Left ventricle myocardium superior (tissue), 1 donor: ENCODE data around the gene SNAP47. TPM values are rescaled to one million over a fixed set of nuclear protein-coding genes. Genes with fewer than 3 reads are reported as not detected.

ENCODE experiments used
- ATAC-seq: fragments of 200-7000 bp; cut with Tn5 transposase; one replicate; pipeline ENCODE4 v1.9.1; 2020; ENCODE audit warnings: mild to moderate bottlenecking, moderate library complexity
- DNase-seq: peaks from one replicate; pipeline ENCODE4 v3.0.0-alpha.2; 2020
- intact Hi-C: fragments of 100-400 bp; cut with micrococcal nuclease; formaldehyde crosslinking; loops from one replicate; pipeline ENCODE4 v1.11.0; 2022
- total RNA-seq: library from RNA; stranded (reverse); fragmentation: NEBNext Ultra II Directional; extraction: Animal tissue kit (Norgen Biotek cat#: 25700); gene quantifications from one replicate; pipeline ENCODE4 v1.2.1, GENCODE V29; 2021
- donor health status: DM: no; HTN: yes; CAD: no; lungs with severe emphysema.

SNAP47 gene
- total RNA-seq, 1 donor from 2014 or later: 36.4 TPM

GRCh38 chr1:227790868-227791267 lies 55.6 kb downstream of the SNAP47 start:
- DNase-seq: no peak
- intact Hi-C loops: no loop called here

GRCh38 chr1:227791425-227792143 lies 56.3 kb downstream of the SNAP47 start:
- no peak for ATAC-seq
- DNase-seq: no peak
- intact Hi-C loops: no loop called here

More at GRCh38 chr1:227790868-227791267, 55.6 kb downstream of the SNAP47 start:
- no peak for ATAC-seq

- no peak for DNase-seq
- no peak for ATAC-seq
- intact Hi-C loops: no loop called here
Observed at GRCh38 chr1:227792216-227793078, 57.2 kb downstream of the SNAP47 start.

GRCh38 chr1:227793079-227793947 lies 58.1 kb downstream of the SNAP47 start:
- intact Hi-C loops: no loop called here
- DNase-seq (no peak), ATAC-seq (no peak)

GRCh38 chr1:227793948-227794816 lies 58.9 kb downstream of the SNAP47 start:
- peak; percentile 74 for ATAC-seq
- DNase-seq: peak; percentile 82
- intact Hi-C loops: no loop called here

GRCh38 chr1:227794817-227795192 lies 59.6 kb downstream of the SNAP47 start:
- intact Hi-C loops: no loop called here
- ATAC-seq: peak; percentile 10

GRCh38 chr1:227795732-227796131 lies 60.5 kb downstream of the SNAP47 start:
- intact Hi-C loops: no loop called here
- DNase-seq: no peak
- no peak for ATAC-seq

More at GRCh38 chr1:227794817-227795192, 59.6 kb downstream of the SNAP47 start:
- no peak for DNase-seq

- ATAC-seq: no peak
- intact Hi-C loops: no loop called here
- DNase-seq: no peak
Observed at GRCh38 chr1:227796359-227796915, 61.2 kb downstream of the SNAP47 start.

- ATAC-seq (no peak), DNase-seq (no peak)
- intact Hi-C loops: no loop called here
Observed at GRCh38 chr1:227797144-227797543, 61.9 kb downstream of the SNAP47 start.

GRCh38 chr1:227797625-227798024 lies 62.4 kb downstream of the SNAP47 start:
- DNase-seq (no peak), ATAC-seq (no peak)
- intact Hi-C loops: no loop called here

GRCh38 chr1:227798078-227798802 lies 63.0 kb downstream of the SNAP47 start:
- DNase-seq: no peak
- intact Hi-C loops: no loop called here
- no peak for ATAC-seq

- ATAC-seq (no peak), DNase-seq (no peak)
- intact Hi-C loops: no loop called here
Observed at GRCh38 chr1:227799756-227800155, 64.5 kb downstream of the SNAP47 start.

GRCh38 chr1:227803933-227804332 lies 68.7 kb downstream of the SNAP47 start:
- DNase-seq: no peak
- intact Hi-C loops: no loop called here

GRCh38 chr1:227805606-227806197 lies 70.5 kb downstream of the SNAP47 start:
- no peak for DNase-seq
- intact Hi-C loops: no loop called here

More at GRCh38 chr1:227803933-227804332, 68.7 kb downstream of the SNAP47 start:
- no peak for ATAC-seq

GRCh38 chr1:227808566-227808965 lies 73.3 kb downstream of the SNAP47 start:
- intact Hi-C loops: no loop called here
- DNase-seq (no peak), ATAC-seq (no peak)

More at GRCh38 chr1:227805606-227806197, 70.5 kb downstream of the SNAP47 start:
- ATAC-seq: no peak

GRCh38 chr1:227809026-227809425 lies 73.8 kb downstream of the SNAP47 start:
- DNase-seq: no peak
- no peak for ATAC-seq
- intact Hi-C loops: no loop called here

- no peak for ATAC-seq
- DNase-seq: no peak
- intact Hi-C loops: no loop called here
Observed at GRCh38 chr1:227813962-227814361, 78.7 kb downstream of the SNAP47 start.
